Measurements from ENCODE around the gene RALGAPA1. TPM values are rescaled to one million over a fixed set of nuclear protein-coding genes. Genes with fewer than 3 reads are reported as not detected.
A peak's percentile ranks its signal among the peaks of the same experiment; 100 is the strongest.

RALGAPA1 gene
- total and polyA plus RNA-seq, 4 donors, result 64.9 to 189 (median 86.1) TPM

- Histone ChIP-seq H3K36me3 (ENCODE audit: control insufficient read depth, insufficient read depth, low read length) (peaks cover 4% of the 10 kb centered on the region), H3K4me1 (ENCODE audit: control insufficient read depth, insufficient read depth, low read length) (no peaks in the 10 kb centered on the region), H3K27ac (ENCODE audit: low read depth, low read length) (no peak overlapping the region), H3K9me3 (ENCODE audit: control insufficient read depth, insufficient read depth, low read length) (no peaks in the 10 kb centered on the region), H3K27me3 (ENCODE audit: control insufficient read depth, insufficient read depth, low read length) (no peaks in the 10 kb centered on the region), H3K4me3 (ENCODE audit: low read depth, low read length) (no peak overlapping the region)
- peak in 1 of 6 donors; percentile 21 for DNase-seq (ENCODE audit: low read depth in 4 of 6, low spot score in 6 of 6)
- WGBS (ENCODE audit: insufficient coverage), result no CpG with 5 or more reads among the region's 2 CpGs
Observed at GRCh38 chr14:35573911-35574310, 235.2 kb downstream of the RALGAPA1 start.

- Histone ChIP-seq H3K4me1 (ENCODE audit: control insufficient read depth, insufficient read depth, low read length) (no peaks in the 10 kb centered on the region), H3K36me3 (ENCODE audit: control insufficient read depth, insufficient read depth, low read length) (peaks cover 4% of the 10 kb centered on the region), H3K9me3 (ENCODE audit: control insufficient read depth, insufficient read depth, low read length) (no peaks in the 10 kb centered on the region), H3K4me3 (ENCODE audit: low read depth, low read length) (no peak overlapping the region), H3K27ac (ENCODE audit: low read depth, low read length) (no peak overlapping the region), H3K27me3 (ENCODE audit: control insufficient read depth, insufficient read depth, low read length) (no peaks in the 10 kb centered on the region)
- DNase-seq (ENCODE audit: low read depth in 4 of 6, low spot score in 6 of 6), result no peak
- WGBS (ENCODE audit: insufficient coverage), result 95% methylated on average over 6 of the region's 8 CpGs
Observed at GRCh38 chr14:35571598-35571997, 237.5 kb downstream of the RALGAPA1 start.

GRCh38 chr14:35565871-35566464, 243.1 kb downstream of the RALGAPA1 start:
- Histone ChIP-seq H3K36me3 (ENCODE audit: control insufficient read depth, insufficient read depth, low read length) (peaks cover 4% of the 10 kb centered on the region), H3K27ac (ENCODE audit: low read depth, low read length) (no peak overlapping the region), H3K9me3 (ENCODE audit: control insufficient read depth, insufficient read depth, low read length) (no peaks in the 10 kb centered on the region), H3K4me3 (ENCODE audit: low read depth, low read length) (no peak overlapping the region), H3K4me1 (ENCODE audit: control insufficient read depth, insufficient read depth, low read length) (no peaks in the 10 kb centered on the region), H3K27me3 (ENCODE audit: control insufficient read depth, insufficient read depth, low read length) (no peaks in the 10 kb centered on the region)
- no peak for DNase-seq (ENCODE audit: low read depth in 4 of 6, low spot score in 6 of 6)
- 100% methylated on average over 1 of the region's 4 CpGs for WGBS (ENCODE audit: insufficient coverage)

GRCh38 chr14:35558680-35559079, 250.4 kb downstream of the RALGAPA1 start:
- H3K9me3 ChIP-seq (ENCODE audit: control insufficient read depth, insufficient read depth, low read length), result no peaks in the 10 kb centered on the region
- whole genome bisulfite sequencing (ENCODE audit: insufficient coverage), result 10% methylated on average over 2 of the region's 2 CpGs
- H3K4me3 ChIP-seq (ENCODE audit: low read depth, low read length), result no peak overlapping the region
- H3K27me3 ChIP-seq (ENCODE audit: control insufficient read depth, insufficient read depth, low read length), result no peaks in the 10 kb centered on the region
- peak; percentile 35 to 90 (median 53) for DNase-seq (ENCODE audit: low read depth in 4 of 6, low spot score in 6 of 6)
- H3K27ac ChIP-seq (ENCODE audit: low read depth, low read length), result peak overlapping the region; percentile 33
- no peaks in the 10 kb centered on the region for H3K4me1 ChIP-seq (ENCODE audit: control insufficient read depth, insufficient read depth, low read length)
- no peaks in the 10 kb centered on the region for H3K36me3 ChIP-seq (ENCODE audit: control insufficient read depth, insufficient read depth, low read length)

- Histone ChIP-seq H3K4me1 (ENCODE audit: control insufficient read depth, insufficient read depth, low read length) (no peaks in the 10 kb centered on the region), H3K36me3 (ENCODE audit: control insufficient read depth, insufficient read depth, low read length) (no peaks in the 10 kb centered on the region), H3K4me3 (ENCODE audit: low read depth, low read length) (no peak overlapping the region), H3K27ac (ENCODE audit: low read depth, low read length) (no peak overlapping the region), H3K27me3 (ENCODE audit: control insufficient read depth, insufficient read depth, low read length) (no peaks in the 10 kb centered on the region), H3K9me3 (ENCODE audit: control insufficient read depth, insufficient read depth, low read length) (no peaks in the 10 kb centered on the region)
- DNase-seq (ENCODE audit: low read depth in 4 of 6, low spot score in 6 of 6), result no peak
Observed at GRCh38 chr14:35557221-35557747, 251.8 kb downstream of the RALGAPA1 start.

GRCh38 chr14:35556548-35556947, 252.5 kb downstream of the RALGAPA1 start:
- no CpG with 5 or more reads among the region's 1 CpG for WGBS (ENCODE audit: insufficient coverage)
- H3K27ac ChIP-seq (ENCODE audit: low read depth, low read length), result no peak overlapping the region
- DNase-seq (ENCODE audit: low read depth in 4 of 6, low spot score in 6 of 6), result peak in 1 of 6 donors; percentile 16
- no peaks in the 10 kb centered on the region for H3K36me3 ChIP-seq (ENCODE audit: control insufficient read depth, insufficient read depth, low read length)
- H3K4me3 ChIP-seq (ENCODE audit: low read depth, low read length), result no peak overlapping the region
- no peaks in the 10 kb centered on the region for H3K9me3 ChIP-seq (ENCODE audit: control insufficient read depth, insufficient read depth, low read length)
- no peaks in the 10 kb centered on the region for H3K4me1 ChIP-seq (ENCODE audit: control insufficient read depth, insufficient read depth, low read length)
- H3K27me3 ChIP-seq (ENCODE audit: control insufficient read depth, insufficient read depth, low read length), result no peaks in the 10 kb centered on the region

- no peak for DNase-seq (ENCODE audit: low read depth in 4 of 6, low spot score in 6 of 6)
- H3K27ac ChIP-seq (ENCODE audit: low read depth, low read length), result no peak overlapping the region
- no peaks in the 10 kb centered on the region for H3K9me3 ChIP-seq (ENCODE audit: control insufficient read depth, insufficient read depth, low read length)
- no peaks in the 10 kb centered on the region for H3K36me3 ChIP-seq (ENCODE audit: control insufficient read depth, insufficient read depth, low read length)
- no peaks in the 10 kb centered on the region for H3K27me3 ChIP-seq (ENCODE audit: control insufficient read depth, insufficient read depth, low read length)
- no peaks in the 10 kb centered on the region for H3K4me1 ChIP-seq (ENCODE audit: control insufficient read depth, insufficient read depth, low read length)
- no peak overlapping the region for H3K4me3 ChIP-seq (ENCODE audit: low read depth, low read length)
- WGBS (ENCODE audit: insufficient coverage), result no CpG with 5 or more reads among the region's 1 CpG
Observed at GRCh38 chr14:35553808-35554207, 255.3 kb downstream of the RALGAPA1 start.

- Histone ChIP-seq H3K27ac (ENCODE audit: low read depth, low read length) (no peak overlapping the region), H3K4me3 (ENCODE audit: low read depth, low read length) (no peak overlapping the region), H3K36me3 (ENCODE audit: control insufficient read depth, insufficient read depth, low read length) (no peaks in the 10 kb centered on the region), H3K4me1 (ENCODE audit: control insufficient read depth, insufficient read depth, low read length) (no peaks in the 10 kb centered on the region), H3K27me3 (ENCODE audit: control insufficient read depth, insufficient read depth, low read length) (no peaks in the 10 kb centered on the region), H3K9me3 (ENCODE audit: control insufficient read depth, insufficient read depth, low read length) (no peaks in the 10 kb centered on the region)
- no CpG with 5 or more reads among the region's 1 CpG for WGBS (ENCODE audit: insufficient coverage)
- peak in 1 of 6 donors; percentile 43 for DNase-seq (ENCODE audit: low read depth in 4 of 6, low spot score in 6 of 6)
Observed at GRCh38 chr14:35551081-35551480, 258.0 kb downstream of the RALGAPA1 start.

GRCh38 chr14:35549551-35549950, 259.5 kb downstream of the RALGAPA1 start:
- no peak for DNase-seq (ENCODE audit: low read depth in 4 of 6, low spot score in 6 of 6)
- Histone ChIP-seq H3K36me3 (ENCODE audit: control insufficient read depth, insufficient read depth, low read length) (no peaks in the 10 kb centered on the region), H3K27me3 (ENCODE audit: control insufficient read depth, insufficient read depth, low read length) (no peaks in the 10 kb centered on the region), H3K27ac (ENCODE audit: low read depth, low read length) (no peak overlapping the region), H3K4me3 (ENCODE audit: low read depth, low read length) (no peak overlapping the region), H3K9me3 (ENCODE audit: control insufficient read depth, insufficient read depth, low read length) (no peaks in the 10 kb centered on the region), H3K4me1 (ENCODE audit: control insufficient read depth, insufficient read depth, low read length) (no peaks in the 10 kb centered on the region)
- WGBS (ENCODE audit: insufficient coverage), result no CpG with 5 or more reads among the region's 4 CpGs

GRCh38 chr14:35543006-35543405, 266.1 kb downstream of the RALGAPA1 start:
- H3K4me3 ChIP-seq (ENCODE audit: low read depth, low read length), result no peak overlapping the region
- H3K4me1 ChIP-seq (ENCODE audit: control insufficient read depth, insufficient read depth, low read length), result no peaks in the 10 kb centered on the region
- WGBS (ENCODE audit: insufficient coverage), result no CpG with 5 or more reads among the region's 5 CpGs
- no peaks in the 10 kb centered on the region for H3K27me3 ChIP-seq (ENCODE audit: control insufficient read depth, insufficient read depth, low read length)
- H3K36me3 ChIP-seq (ENCODE audit: control insufficient read depth, insufficient read depth, low read length), result no peaks in the 10 kb centered on the region
- H3K27ac ChIP-seq (ENCODE audit: low read depth, low read length), result no peak overlapping the region
- no peaks in the 10 kb centered on the region for H3K9me3 ChIP-seq (ENCODE audit: control insufficient read depth, insufficient read depth, low read length)
- DNase-seq (ENCODE audit: low read depth in 4 of 6, low spot score in 6 of 6), result no peak
